NCI-H1436 (cell line): ENCODE results near the gene FBF1.

Experiments
- DNase-seq: peaks from one replicate; lab custom pipeline; 2025; lab: John Stamatoyannopoulos, UW

The FBF1 gene

DNA sequence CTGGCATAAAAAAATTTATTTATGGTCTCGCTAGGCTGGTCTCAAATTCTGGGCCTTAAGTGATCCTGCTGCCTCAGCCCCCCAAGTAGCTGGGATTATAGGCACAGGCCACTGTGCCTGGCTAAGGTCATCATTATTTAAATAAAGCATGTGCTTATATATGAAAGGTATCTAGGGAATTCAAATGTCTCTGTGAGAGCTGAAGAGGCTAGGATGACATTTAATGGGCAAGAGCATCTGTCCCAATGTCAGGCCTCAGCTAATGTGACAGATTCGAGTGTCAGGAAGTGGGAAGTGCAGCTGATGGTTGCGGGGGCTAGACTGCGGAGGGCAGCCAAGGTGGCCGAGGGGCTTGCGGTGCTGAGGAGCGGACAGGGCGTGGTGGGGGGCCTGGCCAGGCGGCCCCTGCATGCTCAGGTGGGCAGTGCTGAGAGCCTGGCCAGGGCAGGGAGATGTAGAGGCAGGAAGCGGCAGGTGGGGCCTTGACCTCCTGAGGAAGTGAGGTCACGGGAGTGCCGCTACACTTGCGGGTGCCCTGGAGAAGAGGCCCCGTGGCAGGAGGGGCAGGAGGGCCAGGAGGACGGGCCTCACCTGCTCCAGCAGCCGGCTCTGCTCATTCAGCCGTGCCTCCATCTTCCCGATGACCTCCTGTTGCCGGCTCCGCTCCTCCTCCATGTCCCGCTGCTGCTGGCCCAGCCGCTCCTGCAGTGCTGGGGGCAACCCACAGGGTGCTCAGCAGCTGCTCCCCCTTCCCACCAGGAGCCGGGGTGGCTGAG is 23.5 kb downstream of the FBF1 start:
- no peak for DNase-seq

DNA sequence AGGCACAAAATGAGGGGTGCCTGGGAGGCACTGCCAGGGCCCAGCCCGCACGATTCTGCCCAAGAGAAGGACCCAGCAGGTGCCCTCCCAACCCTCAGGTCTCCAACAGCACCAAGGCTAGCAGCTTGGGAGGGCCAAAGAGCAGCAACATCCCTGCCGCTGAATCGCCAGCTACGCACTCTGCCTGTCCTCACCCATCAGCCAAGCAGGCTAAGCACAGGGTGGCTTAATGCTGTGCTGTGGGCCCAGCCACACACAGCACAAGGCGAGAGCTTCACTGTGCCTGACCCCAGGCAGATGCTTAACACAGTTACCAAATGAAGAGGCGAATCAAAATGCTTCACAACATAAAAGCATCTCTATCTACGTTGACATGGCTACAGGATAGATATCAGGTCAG is 25.6 kb downstream of the FBF1 start:
- no peak for DNase-seq

DNA sequence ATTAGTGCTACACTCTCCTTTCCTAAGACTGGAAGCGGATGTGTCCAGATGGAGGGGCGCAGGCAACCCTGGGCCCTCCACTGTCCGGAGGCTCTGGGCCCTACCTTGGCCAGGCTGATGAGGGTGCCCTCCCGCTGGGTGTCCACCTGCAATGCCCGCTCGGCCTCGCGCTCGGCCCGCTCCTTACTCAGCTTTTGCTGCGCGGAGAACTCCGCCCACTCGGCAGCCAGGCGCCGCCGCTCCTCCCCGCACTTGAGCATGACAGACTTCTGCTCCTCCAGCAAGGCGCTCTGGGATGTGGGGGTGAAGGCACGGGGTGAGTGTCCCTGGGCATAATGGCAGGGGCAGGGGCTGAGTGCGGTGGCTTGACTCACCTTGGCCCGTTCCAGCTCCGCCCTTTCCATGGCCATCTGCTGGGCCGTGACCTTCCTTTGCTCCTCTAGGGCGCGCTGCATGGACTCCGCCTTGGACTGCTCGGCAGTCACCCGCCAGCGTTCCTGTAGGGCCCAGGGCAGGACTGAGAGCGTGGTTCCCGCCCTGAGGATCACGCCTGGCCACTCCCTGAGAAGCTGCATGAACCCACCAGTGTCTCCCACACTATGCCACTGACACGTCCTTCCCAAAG is 26.1 kb downstream of the FBF1 start:
- no peak for DNase-seq

GRCh38 chr17:75913537-75914210 is 27.2 kb downstream of the FBF1 start:
- DNase-seq, result no peak

DNA sequence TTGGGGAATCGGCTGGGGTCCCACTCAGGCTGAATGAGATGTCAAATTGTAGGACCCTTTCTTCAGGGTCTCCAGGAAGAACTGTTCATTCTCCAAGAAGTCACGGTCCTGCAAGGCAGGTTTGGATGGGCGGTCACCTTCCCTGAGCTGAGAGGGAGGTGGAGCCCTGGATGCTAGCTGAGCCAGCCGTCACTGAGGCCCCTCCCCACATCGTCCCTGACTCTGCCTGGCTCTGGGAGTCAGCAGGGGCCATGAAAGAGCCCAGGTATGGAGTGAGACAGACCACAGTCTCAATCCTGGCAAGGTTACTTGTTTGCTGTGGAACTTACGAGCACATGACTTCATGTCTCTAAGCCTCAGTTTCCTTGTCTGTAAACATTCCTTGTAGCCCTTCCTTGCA is 30.1 kb downstream of the FBF1 start:
- DNase-seq, result peak; percentile 43

GRCh38 chr17:75909812-75910274 is 31.0 kb downstream of the FBF1 start:
- peak; percentile 68 for DNase-seq

DNA sequence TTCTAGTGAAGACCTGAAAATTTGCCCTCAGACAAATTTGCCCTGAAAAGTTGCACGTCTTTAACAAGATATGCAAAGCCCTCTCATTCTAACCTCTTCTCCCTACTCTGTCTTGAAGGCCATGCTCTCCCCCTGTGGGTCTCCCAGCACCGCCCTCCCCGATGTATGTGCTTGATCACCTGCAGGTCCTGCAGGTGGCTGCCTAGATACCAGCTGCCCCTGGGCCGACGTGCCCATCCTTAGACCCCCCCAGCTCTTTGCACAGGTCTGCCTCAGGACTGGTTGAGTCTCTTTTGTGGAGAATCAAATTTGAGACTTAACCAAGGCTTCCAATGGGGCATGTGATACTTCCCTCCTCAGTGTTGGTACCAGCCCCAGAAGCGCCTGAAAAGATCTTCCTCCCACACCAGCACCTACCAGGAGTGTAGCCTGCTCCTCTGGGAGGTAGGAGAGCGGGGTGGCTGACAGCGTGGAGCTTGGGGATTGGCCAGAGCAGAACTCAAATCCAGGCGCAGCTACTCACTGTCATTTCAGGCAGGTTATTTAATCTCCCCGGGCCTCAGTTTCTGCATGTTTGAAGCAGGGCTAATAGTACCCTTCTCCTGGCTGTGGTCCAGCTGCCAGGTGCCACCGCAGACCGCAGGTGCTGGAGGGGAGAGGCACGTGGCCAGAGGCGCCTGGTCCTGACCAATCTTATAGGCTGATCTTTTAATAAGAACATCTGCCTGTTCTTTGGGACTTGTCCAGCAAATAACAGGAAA is 31.6 kb downstream of the FBF1 start:
- DNase-seq, result peak; percentile 86

DNA sequence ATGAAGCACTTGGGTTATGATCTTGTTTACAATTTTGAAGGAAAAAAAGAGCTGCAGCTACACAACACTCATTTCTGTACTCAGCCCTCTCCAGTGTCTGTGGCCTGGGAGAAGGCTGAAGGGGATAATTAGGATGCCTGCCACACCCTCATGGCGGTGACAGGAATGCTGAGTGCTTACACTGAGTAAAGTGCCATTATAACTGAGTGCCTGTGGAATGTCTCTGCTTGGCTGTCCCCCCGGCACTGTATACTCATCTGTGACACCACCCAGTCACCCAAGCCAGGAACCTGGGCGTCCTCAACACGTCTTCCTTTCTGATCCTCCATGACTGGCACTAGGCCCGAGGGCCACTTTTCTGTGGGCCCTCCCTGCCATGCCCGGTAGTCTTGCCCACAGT is 32.6 kb downstream of the FBF1 start:
- no peak for DNase-seq

GRCh38 chr17:75906143-75906884 is 34.5 kb downstream of the FBF1 start:
- DNase-seq, result no peak

GRCh38 chr17:75904749-75905521 is 35.9 kb downstream of the FBF1 start, which contains the start of gene MRPL38:
MRPL38 (minus strand) TSS chr17:75904884; CDS start chr17:75904875, 9 bp downstream.
- peak; percentile 98 for DNase-seq

DNA sequence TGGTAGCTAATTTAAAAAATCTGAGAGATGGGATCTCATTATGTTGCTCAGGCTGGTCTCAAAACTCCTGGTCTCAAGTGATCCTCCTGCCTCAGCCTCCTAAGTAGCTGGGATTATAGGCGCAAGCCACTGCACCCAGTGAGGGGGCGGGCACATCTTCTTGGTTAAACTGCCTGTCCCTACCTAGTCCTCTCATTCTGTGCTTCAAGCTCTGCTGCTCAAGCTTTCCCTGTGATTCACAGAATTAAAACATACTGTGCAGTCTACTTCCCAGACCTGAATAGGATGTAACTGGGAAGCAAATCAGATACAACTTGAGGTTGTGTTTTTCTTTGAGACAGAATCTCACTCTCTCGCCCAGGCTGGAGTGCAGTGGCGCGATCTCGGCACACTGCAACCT is 38.4 kb downstream of the FBF1 start:
- no peak for DNase-seq

GRCh38 chr17:75901727-75902126 is 39.1 kb downstream of the FBF1 start:
- no peak for DNase-seq

DNA sequence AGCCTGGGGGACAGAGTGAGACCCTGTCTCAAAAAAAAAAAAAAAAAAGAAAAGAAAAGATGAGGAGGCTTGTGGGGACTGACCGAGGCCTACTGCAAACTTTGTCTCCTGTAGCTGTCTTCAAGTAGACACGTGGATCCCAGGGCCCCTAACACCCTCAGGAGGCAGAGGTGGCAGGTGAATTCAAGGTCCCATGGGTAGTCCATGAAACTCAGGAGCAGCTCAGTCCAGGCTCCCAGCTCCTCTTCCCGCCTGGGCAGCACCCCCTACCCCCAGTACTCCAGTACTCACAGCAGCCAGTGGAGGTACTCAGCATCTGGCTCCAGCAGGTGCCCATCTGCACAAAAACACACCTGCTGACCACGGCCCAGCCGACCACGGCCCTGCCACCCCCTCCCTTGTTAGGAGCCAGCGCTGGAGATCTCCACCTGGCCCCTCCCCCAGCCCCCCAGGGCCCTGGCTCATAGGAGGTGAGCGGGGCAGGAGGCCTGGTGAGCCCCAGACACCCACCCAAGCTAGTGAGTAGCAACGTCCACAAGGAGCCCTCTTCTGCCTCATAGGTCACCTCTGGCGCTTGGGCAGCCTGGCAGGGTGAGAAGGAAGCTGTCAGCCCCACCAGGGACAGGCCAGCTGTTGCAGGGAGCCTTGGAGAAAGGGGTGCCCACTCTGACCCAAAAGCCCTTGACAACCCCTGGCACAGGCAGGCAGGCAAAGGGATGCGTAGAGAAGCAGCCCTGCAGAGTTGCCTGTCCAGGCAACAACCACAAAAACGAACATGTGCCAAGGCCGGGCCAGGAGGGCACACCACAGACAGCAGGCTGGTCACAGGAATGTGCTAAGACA is 39.9 kb downstream of the FBF1 start:
- no peak for DNase-seq

- no peak for DNase-seq
Measured at GRCh38 chr17:75899767-75900468, 40.9 kb downstream of the FBF1 start.

GRCh38 chr17:75899353-75899752 is 41.5 kb downstream of the FBF1 start:
- no peak for DNase-seq

- no peak for DNase-seq
Measured at GRCh38 chr17:75898791-75899190, 42.1 kb downstream of the FBF1 start.

DNA sequence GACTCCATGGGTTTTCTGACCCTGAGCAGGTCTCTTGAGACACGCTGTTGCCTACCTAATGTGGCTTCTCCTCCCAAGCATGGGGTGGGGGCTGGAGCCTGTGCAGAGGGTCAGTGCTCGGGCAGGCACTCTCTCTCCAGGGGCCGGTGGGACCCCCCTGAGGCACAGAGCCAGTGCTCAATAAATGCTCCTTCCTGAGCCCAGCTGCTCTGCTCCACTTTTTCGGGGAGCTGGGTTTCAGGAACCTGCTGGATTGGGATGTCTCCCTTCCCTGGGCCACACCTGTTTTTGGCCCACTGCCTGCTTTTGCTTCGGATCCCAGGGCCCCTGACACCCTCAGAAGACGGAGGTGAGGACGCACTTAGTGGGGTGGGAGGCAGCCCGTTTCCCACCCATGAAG is 42.8 kb downstream of the FBF1 start:
- DNase-seq, result no peak

DNA sequence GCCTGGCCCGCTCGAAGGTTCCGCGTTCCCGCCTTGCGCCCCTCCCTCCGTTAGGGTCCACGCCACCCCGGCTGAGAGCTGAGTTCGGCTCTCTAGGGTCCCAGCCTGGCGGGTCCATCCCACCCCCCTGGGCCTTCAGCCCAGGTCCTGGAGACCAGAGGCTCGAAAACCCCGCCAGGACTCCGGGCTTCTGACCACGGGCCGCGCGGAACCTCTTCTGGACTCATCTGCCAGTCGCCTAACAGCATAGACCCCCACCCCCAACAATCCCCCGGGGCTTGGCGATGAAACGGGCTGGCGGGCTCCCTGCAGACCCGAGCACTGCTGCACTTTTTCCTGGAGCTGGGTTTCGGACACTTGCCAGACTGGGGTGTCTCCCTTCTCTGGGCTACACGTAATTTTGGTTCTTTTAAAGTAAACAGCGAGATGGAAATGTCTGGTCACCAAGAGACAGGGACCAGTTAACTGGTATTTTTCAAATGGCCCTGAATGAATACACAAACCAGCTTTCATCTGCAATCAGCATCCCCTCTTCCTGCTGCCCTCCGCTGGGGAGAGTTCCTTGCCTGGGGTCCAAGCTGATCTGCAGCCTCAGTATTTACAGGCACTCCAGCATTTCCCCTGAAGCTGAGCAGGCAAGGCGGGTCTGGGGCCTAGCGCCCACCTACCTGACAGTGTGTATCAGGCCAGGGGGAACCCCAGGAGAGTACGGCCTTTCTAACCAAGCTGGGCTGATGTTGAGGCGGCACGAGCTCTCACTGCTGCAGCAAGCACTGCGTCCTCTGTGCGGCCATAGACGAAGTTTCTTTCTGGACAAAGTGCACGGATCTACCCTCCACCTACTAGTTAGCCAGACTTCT is 43.5 kb downstream of the FBF1 start:
- DNase-seq, result no peak
